ENCODE measurements around the gene PSPC1. TPM values are rescaled to one million over a fixed set of nuclear protein-coding genes. Genes with fewer than 3 reads are reported as not detected.

Gene PSPC1
- total and polyA plus RNA-seq, 4 donors: 17.7 to 61.3 (median 37.3) TPM

GRCh38 chr13:19772306-19772705 is 10.4 kb downstream of the PSPC1 start:
- 22 to 30% methylated on average over 6 of the region's 6 CpGs for WGBS, 2 donors
- H3K36me3 ChIP-seq (ENCODE audit: control insufficient read depth in 1 of 2, insufficient read depth in 2 of 2, low read length in 1 of 2): no peaks in the 10 kb centered on the region
- DNase-seq (no peak), ATAC-seq (ENCODE audit: low FRiP score) (no peak)
- peak overlapping the region in 1 of 2 donors; percentile 47 for H3K27ac ChIP-seq (ENCODE audit: low read depth in 1 of 2, low read length in 2 of 2)
- H3K4me1 ChIP-seq (ENCODE audit: control insufficient read depth in 1 of 2, insufficient read depth in 2 of 2, low read length in 2 of 2): peaks cover 3% of the 10 kb centered on the region in 2 donors
- intact Hi-C loops (cut with DNase I): no loop called here
- H3K4me3 ChIP-seq (ENCODE audit: low read length in 2 of 2): peak overlapping the region in 1 of 2 donors; percentile 50
- no peaks in the 10 kb centered on the region for H3K27me3 ChIP-seq (ENCODE audit: control insufficient read depth in 1 of 2, insufficient read depth in 2 of 2, low read length in 1 of 2)
- H3K9me3 ChIP-seq (ENCODE audit: control insufficient read depth, low read length): no peaks in the 10 kb centered on the region

- Histone ChIP-seq H3K27ac (ENCODE audit: low read depth in 1 of 2, low read length in 2 of 2) (no peak overlapping the region), H3K4me3 (ENCODE audit: low read length in 2 of 2) (no peak overlapping the region), H3K4me1 (ENCODE audit: control insufficient read depth in 1 of 2, insufficient read depth in 2 of 2, low read length in 2 of 2) (peaks cover 3% of the 10 kb centered on the region in 2 donors), H3K36me3 (ENCODE audit: control insufficient read depth in 1 of 2, insufficient read depth in 2 of 2, low read length in 1 of 2) (no peaks in the 10 kb centered on the region), H3K27me3 (ENCODE audit: control insufficient read depth in 1 of 2, insufficient read depth in 2 of 2, low read length in 1 of 2) (no peaks in the 10 kb centered on the region), H3K9me3 (ENCODE audit: control insufficient read depth, low read length) (no peaks in the 10 kb centered on the region)
- intact Hi-C loops (cut with DNase I): no loop called here
- ATAC-seq (ENCODE audit: low FRiP score) (no peak), DNase-seq (no peak)
- 83 to 89% methylated on average over 2 of the region's 2 CpGs for WGBS, 2 donors
These were observed 12.9 kb downstream of the PSPC1 start for GRCh38 chr13:19769854-19770253.

GRCh38 chr13:19767966-19768365 is 14.8 kb downstream of the PSPC1 start:
- no peaks in the 10 kb centered on the region for H3K36me3 ChIP-seq (ENCODE audit: control insufficient read depth in 1 of 2, insufficient read depth in 2 of 2, low read length in 1 of 2)
- peaks cover 2 to 3% of the 10 kb centered on the region in 2 donors for H3K4me1 ChIP-seq (ENCODE audit: control insufficient read depth in 1 of 2, insufficient read depth in 2 of 2, low read length in 2 of 2)
- DNase-seq (no peak), ATAC-seq (ENCODE audit: low FRiP score) (no peak)
- intact Hi-C loops (cut with DNase I): no loop called here
- H3K4me3 ChIP-seq (ENCODE audit: low read length in 2 of 2): no peak overlapping the region
- H3K27me3 ChIP-seq (ENCODE audit: control insufficient read depth in 1 of 2, insufficient read depth in 2 of 2, low read length in 1 of 2): no peaks in the 10 kb centered on the region
- 63 to 73% methylated on average over 2 of the region's 2 CpGs for WGBS, 2 donors
- H3K27ac ChIP-seq (ENCODE audit: low read depth in 1 of 2, low read length in 2 of 2): no peak overlapping the region
- H3K9me3 ChIP-seq (ENCODE audit: control insufficient read depth, low read length): no peaks in the 10 kb centered on the region

GRCh38 chr13:19766591-19766990 is 16.2 kb downstream of the PSPC1 start:
- H3K36me3 ChIP-seq (ENCODE audit: control insufficient read depth in 1 of 2, insufficient read depth in 2 of 2, low read length in 1 of 2): no peaks in the 10 kb centered on the region
- no peak overlapping the region for H3K4me3 ChIP-seq (ENCODE audit: low read length in 2 of 2)
- ATAC-seq (ENCODE audit: low FRiP score) (no peak), DNase-seq (no peak)
- H3K4me1 ChIP-seq (ENCODE audit: control insufficient read depth in 1 of 2, insufficient read depth in 2 of 2, low read length in 2 of 2): no peaks in the 10 kb centered on the region
- intact Hi-C loops (cut with DNase I): no loop called here
- 63% methylated on average over 5 of the region's 5 CpGs for WGBS, 2 donors
- H3K27ac ChIP-seq (ENCODE audit: low read depth in 1 of 2, low read length in 2 of 2): no peak overlapping the region
- H3K9me3 ChIP-seq (ENCODE audit: control insufficient read depth, low read length): no peaks in the 10 kb centered on the region
- H3K27me3 ChIP-seq (ENCODE audit: control insufficient read depth in 1 of 2, insufficient read depth in 2 of 2, low read length in 1 of 2): no peaks in the 10 kb centered on the region

GRCh38 chr13:19764237-19764636 is 18.5 kb downstream of the PSPC1 start:
- no peaks in the 10 kb centered on the region for H3K4me1 ChIP-seq (ENCODE audit: control insufficient read depth in 1 of 2, insufficient read depth in 2 of 2, low read length in 2 of 2)
- intact Hi-C loops (cut with DNase I): no loop called here

GRCh38 chr13:19763618-19764017 is 19.1 kb downstream of the PSPC1 start:
- Histone ChIP-seq H3K4me3 (ENCODE audit: low read length in 2 of 2) (no peak overlapping the region), H3K36me3 (ENCODE audit: control insufficient read depth in 1 of 2, insufficient read depth in 2 of 2, low read length in 1 of 2) (no peaks in the 10 kb centered on the region), H3K9me3 (ENCODE audit: control insufficient read depth, low read length) (no peaks in the 10 kb centered on the region), H3K4me1 (ENCODE audit: control insufficient read depth in 1 of 2, insufficient read depth in 2 of 2, low read length in 2 of 2) (no peaks in the 10 kb centered on the region), H3K27me3 (ENCODE audit: control insufficient read depth in 1 of 2, insufficient read depth in 2 of 2, low read length in 1 of 2) (no peaks in the 10 kb centered on the region), H3K27ac (ENCODE audit: low read depth in 1 of 2, low read length in 2 of 2) (no peak overlapping the region)
- ATAC-seq (ENCODE audit: low FRiP score) (no peak), DNase-seq (no peak)
- 88% methylated on average over 10 of the region's 10 CpGs for WGBS, 2 donors
- intact Hi-C loops (cut with DNase I): no loop called here

More at GRCh38 chr13:19764237-19764636, 18.5 kb downstream of the PSPC1 start:
- Histone ChIP-seq H3K27ac (ENCODE audit: low read depth in 1 of 2, low read length in 2 of 2) (no peak overlapping the region), H3K36me3 (ENCODE audit: control insufficient read depth in 1 of 2, insufficient read depth in 2 of 2, low read length in 1 of 2) (no peaks in the 10 kb centered on the region), H3K4me3 (ENCODE audit: low read length in 2 of 2) (no peak overlapping the region), H3K9me3 (ENCODE audit: control insufficient read depth, low read length) (no peaks in the 10 kb centered on the region), H3K27me3 (ENCODE audit: control insufficient read depth in 1 of 2, insufficient read depth in 2 of 2, low read length in 1 of 2) (no peaks in the 10 kb centered on the region)
- no peak for DNase-seq
- ATAC-seq (ENCODE audit: low FRiP score): no peak
- 75 to 77% methylated on average over 2 of the region's 2 CpGs for WGBS, 2 donors

- H3K36me3 ChIP-seq (ENCODE audit: control insufficient read depth in 1 of 2, insufficient read depth in 2 of 2, low read length in 1 of 2): peaks cover 0 to 3% of the 10 kb centered on the region in 2 donors
- no peak for ATAC-seq (ENCODE audit: low FRiP score)
- H3K4me3 ChIP-seq (ENCODE audit: low read length in 2 of 2): no peak overlapping the region
- DNase-seq: no peak
- H3K9me3 ChIP-seq (ENCODE audit: control insufficient read depth, low read length): no peaks in the 10 kb centered on the region
- intact Hi-C loops (cut with DNase I): no loop called here
- no peaks in the 10 kb centered on the region for H3K27me3 ChIP-seq (ENCODE audit: control insufficient read depth in 1 of 2, insufficient read depth in 2 of 2, low read length in 1 of 2)
- no peaks in the 10 kb centered on the region for H3K4me1 ChIP-seq (ENCODE audit: control insufficient read depth in 1 of 2, insufficient read depth in 2 of 2, low read length in 2 of 2)
- WGBS, 2 donors: 82 to 83% methylated on average over 5 of the region's 5 CpGs
- peak overlapping the region in 1 of 2 donors; percentile 36 for H3K27ac ChIP-seq (ENCODE audit: low read depth in 1 of 2, low read length in 2 of 2)
These were observed 23.1 kb downstream of the PSPC1 start for GRCh38 chr13:19759669-19760068.

- Histone ChIP-seq H3K36me3 (ENCODE audit: control insufficient read depth in 1 of 2, insufficient read depth in 2 of 2, low read length in 1 of 2) (peaks cover 0 to 3% of the 10 kb centered on the region in 2 donors), H3K4me1 (ENCODE audit: control insufficient read depth in 1 of 2, insufficient read depth in 2 of 2, low read length in 2 of 2) (no peaks in the 10 kb centered on the region), H3K27me3 (ENCODE audit: control insufficient read depth in 1 of 2, insufficient read depth in 2 of 2, low read length in 1 of 2) (no peaks in the 10 kb centered on the region), H3K27ac (ENCODE audit: low read depth in 1 of 2, low read length in 2 of 2) (no peak overlapping the region), H3K4me3 (ENCODE audit: low read length in 2 of 2) (no peak overlapping the region), H3K9me3 (ENCODE audit: control insufficient read depth, low read length) (no peaks in the 10 kb centered on the region)
- intact Hi-C loops (cut with DNase I): no loop called here
- WGBS, 2 donors: 87 to 91% methylated on average over 5 of the region's 5 CpGs
- DNase-seq (no peak), ATAC-seq (ENCODE audit: low FRiP score) (no peak)
These were observed 40.1 kb downstream of the PSPC1 start for GRCh38 chr13:19742643-19743042.

- 90 to 95% methylated on average over 4 of the region's 4 CpGs for WGBS, 2 donors
- ATAC-seq (ENCODE audit: low FRiP score) (no peak), DNase-seq (no peak)
- H3K27me3 ChIP-seq (ENCODE audit: control insufficient read depth in 1 of 2, insufficient read depth in 2 of 2, low read length in 1 of 2): no peaks in the 10 kb centered on the region
- H3K4me1 ChIP-seq (ENCODE audit: control insufficient read depth in 1 of 2, insufficient read depth in 2 of 2, low read length in 2 of 2): no peaks in the 10 kb centered on the region
- peaks cover 0 to 3% of the 10 kb centered on the region in 2 donors for H3K36me3 ChIP-seq (ENCODE audit: control insufficient read depth in 1 of 2, insufficient read depth in 2 of 2, low read length in 1 of 2)
- no peak overlapping the region for H3K27ac ChIP-seq (ENCODE audit: low read depth in 1 of 2, low read length in 2 of 2)
- intact Hi-C loops (cut with DNase I): no loop called here
- H3K4me3 ChIP-seq (ENCODE audit: low read length in 2 of 2): no peak overlapping the region
- H3K9me3 ChIP-seq (ENCODE audit: control insufficient read depth, low read length): no peaks in the 10 kb centered on the region
These were observed 44.7 kb downstream of the PSPC1 start for GRCh38 chr13:19737844-19738557.
